Prostate gland (tissue), 2 donors: ENCODE measurements around the gene ELOVL1.

Source experiments
- CTCF ChIP-seq, 4 experiments: fragments of 200-600 bp in 2 of 4; fragments of 450-650 bp in 2 of 4; sonication (generic) in 2 of 4; IDR thresholded peaks; 1 replicate in 3 of 4; 2 replicates in 1 of 4; pipeline ENCODE4 v1.5.1; 2016 to 2019; ENCODE audit warnings: antibody characterized with exemption in 4 of 4, mild to moderate bottlenecking in 2 of 4, moderate library complexity in 2 of 4
- POLR2A ChIP-seq: fragments of 450-650 bp; IDR thresholded peaks from one replicate; pipeline ENCODE4 v1.6.1; 2016; ENCODE audit warnings: antibody characterized with exemption, mild to moderate bottlenecking

DNA sequence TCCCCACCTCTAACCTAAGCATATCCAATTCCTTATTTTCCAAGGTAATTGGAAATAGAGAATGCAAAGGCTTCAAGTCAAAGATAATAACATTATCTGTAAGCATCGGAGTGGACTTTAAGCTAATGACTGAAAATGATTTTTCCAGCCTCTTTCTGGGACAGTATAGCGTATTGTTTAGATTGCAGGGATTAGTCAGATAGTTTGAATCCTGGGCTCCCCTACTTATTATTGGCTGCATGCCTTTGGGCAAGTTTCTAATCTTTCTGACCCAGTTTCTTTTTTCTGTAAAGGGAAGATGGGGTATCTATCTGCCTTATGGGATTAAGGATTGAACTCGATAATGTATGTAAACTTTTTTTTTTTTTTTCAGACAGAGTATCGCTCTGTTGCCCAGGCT lies 10.6 kb downstream of the ELOVL1 start:
- TF ChIP-seq CTCF (IDR thresholded peaks at IDR 0.05) (no peak), POLR2A (no peak)
